GM23248 (cell line): ENCODE measurements around the gene OR9I1. TPM values are rescaled to one million over a fixed set of nuclear protein-coding genes. Genes with fewer than 3 reads are reported as not detected.

ENCODE experiments used
- DNase-seq: peaks from one replicate; pipeline ENCODE4 v3.0.0-alpha.2; 2015
- H2AFZ ChIP-seq: fragments of 200-600 bp; sonication (generic); 2 replicates; pipeline ENCODE4 v1.6.1; 2016; ENCODE audit warnings: antibody characterized with exemption
- H3F3A ChIP-seq: fragments of 200-600 bp; sonication (generic); 2 replicates; pipeline ENCODE4 v1.6.1; 2016; ENCODE audit warnings: mild to moderate bottlenecking, antibody characterized with exemption, mixed run types; ENCODE audit not compliant: insufficient read depth
- H3K27ac ChIP-seq: fragments of 200-600 bp; sonication (generic); 2 replicates; pipeline ENCODE4 v1.5.1; 2016; ENCODE audit warnings: mild to moderate bottlenecking
- H3K27me3 ChIP-seq: fragments of 200-600 bp; sonication (generic); replicated peaks from 2 replicates; pipeline ENCODE4 v1.6.1; 2016; ENCODE audit warnings: mild to moderate bottlenecking; ENCODE audit not compliant: insufficient read depth
- H3K36me3 ChIP-seq: fragments of 200-600 bp; sonication (generic); 2 replicates; pipeline ENCODE4 v1.6.1; 2016; ENCODE audit warnings: low read depth, mild to moderate bottlenecking
- H3K4me1 ChIP-seq: fragments of 200-600 bp; sonication (generic); 2 replicates; pipeline ENCODE4 v1.6.1; 2016; ENCODE audit warnings: mild to moderate bottlenecking; ENCODE audit not compliant: insufficient read depth
- H3K4me2 ChIP-seq: fragments of 200-600 bp; sonication (generic); one replicate; pipeline ENCODE4 v1.6.1; 2016; ENCODE audit warnings: mild to moderate bottlenecking; ENCODE audit not compliant: unreplicated experiment
- H3K4me3 ChIP-seq: fragments of 200-600 bp; sonication (generic); 2 replicates; pipeline ENCODE4 v1.5.1; 2016; ENCODE audit warnings: mild to moderate bottlenecking
- H3K79me2 ChIP-seq: fragments of 200-600 bp; sonication (generic); 2 replicates; pipeline ENCODE4 v1.6.1; 2016; ENCODE audit warnings: mild to moderate bottlenecking; ENCODE audit not compliant: insufficient read depth
- H3K9ac ChIP-seq: fragments of 200-600 bp; sonication (generic); 2 replicates; pipeline ENCODE4 v1.6.1; 2016; ENCODE audit warnings: mild to moderate bottlenecking
- H3K9me2 ChIP-seq: fragments of 200-600 bp; sonication (generic); 2 replicates; pipeline ENCODE4 v1.6.1; 2016; ENCODE audit warnings: mixed run types, mild to moderate bottlenecking, moderate library complexity; ENCODE audit not compliant: insufficient read depth
- H3K9me3 ChIP-seq: fragments of 200-600 bp; sonication (generic); one replicate; pipeline ENCODE4 v1.6.1; 2017; ENCODE audit warnings: low read depth
- H4K20me1 ChIP-seq: fragments of 200-600 bp; sonication (generic); 2 replicates; pipeline ENCODE4 v1.6.0; 2016; ENCODE audit not compliant: insufficient read depth
- EZH2 ChIP-seq: fragments of 200-600 bp; sonication (generic); IDR thresholded peaks from 2 replicates; pipeline ENCODE4 v1.6.1; 2018; ENCODE audit warnings: antibody characterized with exemption, mild to moderate bottlenecking; ENCODE audit not compliant: insufficient read depth, poor library complexity, severe bottlenecking
- EZH2phosphoT487 ChIP-seq: fragments of 200-600 bp; sonication (generic); IDR thresholded peaks from 2 replicates; pipeline ENCODE4 v1.6.1; 2018; ENCODE audit warnings: antibody characterized with exemption, moderate library complexity, mild to moderate bottlenecking, low read depth; ENCODE audit not compliant: insufficient read depth
- WGBS, 2 experiments: methylation state at CpG; one replicate each; pipeline ENCODE4 v1.1.6; 2015 to 2017; ENCODE audit warnings: low lambda C conversion rate in 2 of 2, low coverage in 1 of 2; ENCODE audit errors: missing lambda C conversion rate in 2 of 2; 5-methylcytosine and 5-hydroxymethylcytosine counted together
- in situ Hi-C: fragments of 300-500 bp; cut with MboI; formaldehyde crosslinking; loops from 2 replicates; pipeline ENCODE4 v1.15.0; 2020
- polyA plus RNA-seq: library from polyadenylated mRNA; unstranded; fragments of >200 nt; fragmentation: Nextera tagmentation; extraction: Ambion mirVana; gene quantifications from 2 replicates; pipeline ENCODE4 v1.2.1, GENCODE V29; 2016
- total RNA-seq: library from RNA; depleted of rRNA; stranded (reverse); fragments of >200 nt; shearing (Covaris generic); gene quantifications from 2 replicates; pipeline ENCODE4 v1.2.3, GENCODE V29; 2014

The OR9I1 gene
- total and polyA plus RNA-seq, 2 experiments from 2014 or later = not detected

GRCh38 chr11:58133309-58134076, 8.2 kb upstream of the OR9I1 start:
- Histone ChIP-seq H3F3A (no peaks in the 10 kb centered on the region), H2AFZ (no peak overlapping the region), H3K4me1 (no peaks in the 10 kb centered on the region), H3K4me3 (no peak overlapping the region), H3K9me2 (no peaks in the 10 kb centered on the region), H3K27me3 (no peaks in the 10 kb centered on the region), H3K36me3 (no peaks in the 10 kb centered on the region), H3K27ac (no peak overlapping the region), H3K9ac (no peak overlapping the region), H3K4me2 (no peak overlapping the region), H3K9me3 (no peaks in the 10 kb centered on the region), H3K79me2 (no peaks in the 10 kb centered on the region), H4K20me1 (no peaks in the 10 kb centered on the region)
- no peak for DNase-seq
- in situ Hi-C loops = no loop called here
- TF ChIP-seq EZH2phosphoT487 = no peak
- no peak for TF ChIP-seq EZH2
- 11 to 12% methylated on average over 7 of the region's 7 CpGs for WGBS, 2 experiments

GRCh38 chr11:58127350-58127749, 2.0 kb upstream of the OR9I1 start:
- Histone ChIP-seq H4K20me1 (no peaks in the 10 kb centered on the region), H3K9me2 (0 out of 2 replicates have a peak, but pooled peaks cover 5% of the 10 kb centered on the region), H3K4me3 (no peak overlapping the region), H3K4me2 (no peak overlapping the region), H3K27me3 (no peaks in the 10 kb centered on the region), H3K9me3 (no peaks in the 10 kb centered on the region), H3K79me2 (no peaks in the 10 kb centered on the region), H2AFZ (no peak overlapping the region), H3F3A (no peaks in the 10 kb centered on the region), H3K36me3 (no peaks in the 10 kb centered on the region), H3K4me1 (no peaks in the 10 kb centered on the region), H3K9ac (no peak overlapping the region), H3K27ac (no peak overlapping the region)
- TF ChIP-seq EZH2 (no peak), EZH2phosphoT487 (no peak)
- DNase-seq = no peak
- in situ Hi-C loops = no loop called here

GRCh38 chr11:58121096-58121495, 4.2 kb downstream of the OR9I1 start:
- H3K27ac ChIP-seq = no peak overlapping the region
- H3F3A ChIP-seq = no peaks in the 10 kb centered on the region
- H3K4me1 ChIP-seq = no peaks in the 10 kb centered on the region
- H2AFZ ChIP-seq = no peak overlapping the region
- TF ChIP-seq EZH2phosphoT487 (no peak), EZH2 (no peak)
- H4K20me1 ChIP-seq = no peaks in the 10 kb centered on the region
- in situ Hi-C loops = no loop called here
- WGBS, 2 experiments = 10 to 14% methylated on average over 1 of the region's 1 CpG
- no peaks in the 10 kb centered on the region for H3K79me2 ChIP-seq
- peak; percentile 28 for DNase-seq
- no peak overlapping the region for H3K4me3 ChIP-seq
- H3K4me2 ChIP-seq = no peak overlapping the region
- no peak overlapping the region for H3K9ac ChIP-seq
- no peaks in the 10 kb centered on the region for H3K9me3 ChIP-seq
- H3K9me2 ChIP-seq = 0 out of 2 replicates have a peak, but pooled peaks cover 5% of the 10 kb centered on the region
- no peaks in the 10 kb centered on the region for H3K36me3 ChIP-seq
- H3K27me3 ChIP-seq = no peaks in the 10 kb centered on the region; the same call in none of the 2 replicates

GRCh38 chr11:58097437-58097836, 27.9 kb downstream of the OR9I1 start:
- Histone ChIP-seq H3K9ac (no peak overlapping the region), H3F3A (no peaks in the 10 kb centered on the region), H3K79me2 (no peaks in the 10 kb centered on the region), H4K20me1 (no peaks in the 10 kb centered on the region), H3K4me2 (no peak overlapping the region), H3K9me2 (no peaks in the 10 kb centered on the region), H3K9me3 (no peaks in the 10 kb centered on the region), H3K36me3 (no peaks in the 10 kb centered on the region), H3K4me1 (no peaks in the 10 kb centered on the region), H3K27me3 (no peaks in the 10 kb centered on the region), H2AFZ (no peak overlapping the region), H3K27ac (no peak overlapping the region), H3K4me3 (no peak overlapping the region)
- 14 to 16% methylated on average over 2 of the region's 2 CpGs for WGBS, 2 experiments
- in situ Hi-C loops = no loop called here
- TF ChIP-seq EZH2phosphoT487 (no peak), EZH2 (no peak)
- DNase-seq = no peak

GRCh38 chr11:58086528-58086927, 38.8 kb downstream of the OR9I1 start:
- TF ChIP-seq EZH2 (no peak), EZH2phosphoT487 (no peak)
- 7 to 8% methylated on average over 2 of the region's 2 CpGs for WGBS, 2 experiments
- in situ Hi-C loops = no loop called here
- Histone ChIP-seq H3K9me3 (no peaks in the 10 kb centered on the region), H3K4me3 (no peak overlapping the region), H3F3A (no peaks in the 10 kb centered on the region), H3K9me2 (no peaks in the 10 kb centered on the region), H2AFZ (no peak overlapping the region), H3K27ac (no peak overlapping the region), H3K27me3 (no peaks in the 10 kb centered on the region), H3K4me1 (no peaks in the 10 kb centered on the region), H4K20me1 (no peaks in the 10 kb centered on the region), H3K36me3 (no peaks in the 10 kb centered on the region), H3K79me2 (no peaks in the 10 kb centered on the region), H3K4me2 (no peak overlapping the region), H3K9ac (no peak overlapping the region)
- DNase-seq = no peak
